Measurements from ENCODE around the gene SYT8. TPM values are rescaled to one million over a fixed set of nuclear protein-coding genes. Genes with fewer than 3 reads are reported as not detected.

Gene SYT8
- total RNA-seq, 1 donor from 2014 or later: 1.2 TPM

GRCh38 chr11:1859004-1859403, 24.2 kb downstream of the SYT8 start:
- Histone ChIP-seq H3K27me3 (no peaks in the 10 kb centered on the region), H3K9me3 (no peaks in the 10 kb centered on the region), H3K27ac (no peak overlapping the region), H3K4me1 (peaks cover 11% of the 10 kb centered on the region), H3K4me3 (no peak overlapping the region), H3K36me3 (no peaks in the 10 kb centered on the region)
- intact Hi-C loops (cut with DNase I): loop anchor here (10.0 kb wide), 1 partner anchor 1016 kb away; no protein-coding TSS in a partner anchor
- no peak for TF ChIP-seq CTCF (IDR thresholded peaks at IDR 0.05)
- TF ChIP-seq POLR2A (IDR thresholded peaks at IDR 0.05): no peak
- no peak for TF ChIP-seq POLR2AphosphoS5 (IDR thresholded peaks at IDR 0.05; ENCODE audit: insufficient read depth in 1 of 2, low read depth in 1 of 2)
- no peak for DNase-seq (ENCODE audit: extremely low spot score in 2 of 2)

GRCh38 chr11:1860108-1860507, 25.3 kb downstream of the SYT8 start:
- H3K27ac ChIP-seq: no peak overlapping the region
- peaks cover 22% of the 10 kb centered on the region for H3K4me1 ChIP-seq
- H3K36me3 ChIP-seq: no peaks in the 10 kb centered on the region
- H3K9me3 ChIP-seq: no peaks in the 10 kb centered on the region
- TF ChIP-seq POLR2AphosphoS5 (IDR thresholded peaks at IDR 0.05; ENCODE audit: insufficient read depth in 1 of 2, low read depth in 1 of 2): no peak
- TF ChIP-seq POLR2A (IDR thresholded peaks at IDR 0.05): no peak
- TF ChIP-seq CTCF (IDR thresholded peaks at IDR 0.05): no peak
- intact Hi-C loops (cut with DNase I): no loop called here
- DNase-seq (ENCODE audit: extremely low spot score in 2 of 2): no peak
- H3K4me3 ChIP-seq: no peak overlapping the region
- H3K27me3 ChIP-seq: no peaks in the 10 kb centered on the region

GRCh38 chr11:1861435-1862411, 26.9 kb downstream of the SYT8 start:
- Histone ChIP-seq H3K36me3 (no peaks in the 10 kb centered on the region), H3K27ac (no peak overlapping the region), H3K4me1 (peaks cover 38% of the 10 kb centered on the region), H3K27me3 (no peaks in the 10 kb centered on the region), H3K4me3 (no peak overlapping the region), H3K9me3 (no peaks in the 10 kb centered on the region)
- DNase-seq (ENCODE audit: extremely low spot score in 2 of 2): no peak
- intact Hi-C loops (cut with DNase I): no loop called here
- TF ChIP-seq POLR2AphosphoS5 (IDR thresholded peaks at IDR 0.05; ENCODE audit: insufficient read depth in 1 of 2, low read depth in 1 of 2) (no peak), CTCF (IDR thresholded peaks at IDR 0.05) (no peak), POLR2A (IDR thresholded peaks at IDR 0.05) (no peak)

- H3K4me1 ChIP-seq: peaks cover 48% of the 10 kb centered on the region
- DNase-seq (ENCODE audit: extremely low spot score in 2 of 2): no peak
- no peaks in the 10 kb centered on the region for H3K9me3 ChIP-seq
- no peaks in the 10 kb centered on the region for H3K36me3 ChIP-seq
- H3K27ac ChIP-seq: peak overlapping the region; percentile 96
- no peaks in the 10 kb centered on the region for H3K27me3 ChIP-seq
- no peak overlapping the region for H3K4me3 ChIP-seq
- TF ChIP-seq POLR2AphosphoS5 (IDR thresholded peaks at IDR 0.05; ENCODE audit: insufficient read depth in 1 of 2, low read depth in 1 of 2): no peak
- no peak for TF ChIP-seq CTCF (IDR thresholded peaks at IDR 0.05)
- no peak for TF ChIP-seq POLR2A (IDR thresholded peaks at IDR 0.05)
- intact Hi-C loops (cut with DNase I): no loop called here
Measured at GRCh38 chr11:1862588-1863351, 28.0 kb downstream of the SYT8 start.

All from vagina (tissue), 2 donors.